Measurements from ENCODE around the gene DNPEP. TPM values are rescaled to one million over a fixed set of nuclear protein-coding genes. Genes with fewer than 3 reads are reported as not detected.

Gene DNPEP
- total and polyA plus RNA-seq, 8 donors = 21.0 to 89.4 (median 27.3) TPM

Other genes starting within 250 kb of the DNPEP start
- 1 to 10 TPM; 3.9 to 8.7 (median 7.4) TPM for gene NHEJ1, start 227.1 kb downstream of the DNPEP start, total RNA-seq
- 1 to 10 TPM; 4.1 to 4.2 TPM for gene NHEJ1, start 227.1 kb downstream of the DNPEP start, polyA plus RNA-seq
- gene SLC23A3, start 217.9 kb downstream of the DNPEP start, total RNA-seq = 1 to 10 TPM in 1 of 6 donors, under 1 TPM in 5; 0.16 to 2.4 (median 0.68) TPM
- gene SLC23A3, start 217.9 kb downstream of the DNPEP start, polyA plus RNA-seq = 1 to 10 TPM; 1.8 to 3.0 TPM
- gene CNPPD1, start 211.0 kb downstream of the DNPEP start, total RNA-seq = 10 to 100 TPM; 20.1 to 32.9 (median 26.1) TPM
- gene CNPPD1, start 211.0 kb downstream of the DNPEP start, polyA plus RNA-seq = 10 to 100 TPM; 23.6 to 28.0 TPM
- gene RETREG2, start 209.6 kb downstream of the DNPEP start, total RNA-seq = 10 to 100 TPM; 38.7 to 59.4 (median 46.2) TPM
- gene RETREG2, start 209.6 kb downstream of the DNPEP start, polyA plus RNA-seq = 10 to 100 TPM; 31.6 to 59.0 TPM
- gene ZFAND2B, start 181.1 kb downstream of the DNPEP start, total RNA-seq = 10 to 100 TPM; 18.9 to 28.2 (median 23.6) TPM
- gene ZFAND2B, start 181.1 kb downstream of the DNPEP start, polyA plus RNA-seq = 10 to 100 TPM; 39.0 to 66.9 TPM
- 1 to 10 TPM; 3.8 to 8.9 (median 6.3) TPM for gene ABCB6, start 169.0 kb downstream of the DNPEP start, total RNA-seq
- gene ABCB6, start 169.0 kb downstream of the DNPEP start, polyA plus RNA-seq = 10 to 100 TPM; 26.4 to 36.7 TPM
- gene ATG9A, start 158.3 kb downstream of the DNPEP start, total RNA-seq = 10 to 100 TPM; 17.7 to 25.5 (median 20.5) TPM
- gene ATG9A, start 158.3 kb downstream of the DNPEP start, polyA plus RNA-seq = 10 to 100 TPM; 12.1 to 19.2 TPM
- gene ANKZF1, start 158.1 kb downstream of the DNPEP start, total RNA-seq = 10 to 100 TPM; 17.7 to 36.5 (median 28.7) TPM
- 10 to 100 TPM; 66.0 to 85.0 TPM for gene ANKZF1, start 158.1 kb downstream of the DNPEP start, polyA plus RNA-seq
- 1 to 10 TPM; 1.8 to 4.1 (median 2.3) TPM for gene GLB1L, start 142.5 kb downstream of the DNPEP start, total RNA-seq
- 1 to 10 TPM; 4.3 to 6.9 TPM for gene GLB1L, start 142.5 kb downstream of the DNPEP start, polyA plus RNA-seq
- 10 to 100 TPM; 14.7 to 18.5 (median 16.8) TPM for gene STK16, start 142.4 kb downstream of the DNPEP start, total RNA-seq
- 10 to 100 TPM; 17.1 to 28.4 TPM for gene STK16, start 142.4 kb downstream of the DNPEP start, polyA plus RNA-seq
- gene TUBA4B, start 134.7 kb downstream of the DNPEP start, total RNA-seq = not detected
- gene TUBA4B, start 134.7 kb downstream of the DNPEP start, polyA plus RNA-seq = not detected
- gene TUBA4A, start 134.0 kb downstream of the DNPEP start, total RNA-seq = 10 to 100 TPM; 12.2 to 19.5 (median 13.3) TPM
- gene TUBA4A, start 134.0 kb downstream of the DNPEP start, polyA plus RNA-seq = 10 to 100 TPM; 15.6 to 51.5 TPM
- gene DNAJB2, start 108.5 kb downstream of the DNPEP start, total RNA-seq = 10 to 100 TPM; 44.5 to 66.7 (median 60.8) TPM
- gene DNAJB2, start 108.5 kb downstream of the DNPEP start, polyA plus RNA-seq = 10 to 100 TPM; 82.3 to 96.3 TPM
- 10 to 100 TPM in 4 of 6 donors, 1 to 10 TPM in 2; 6.3 to 81.7 (median 23.7) TPM for gene PTPRN, start 78.5 kb downstream of the DNPEP start, total RNA-seq
- gene PTPRN, start 78.5 kb downstream of the DNPEP start, polyA plus RNA-seq = 100 to 1,000 TPM in 1 of 2 donors, 10 to 100 TPM in 1; 58.3 to 220 TPM
- not detected for gene RESP18, start 55.2 kb downstream of the DNPEP start, total RNA-seq
- gene RESP18, start 55.2 kb downstream of the DNPEP start, polyA plus RNA-seq = under 1 TPM in 1 of 2 donors, not detected in 1; 0.16 TPM
- gene DES, start 30.5 kb upstream of the DNPEP start, total RNA-seq = 1 to 10 TPM in 5 of 6 donors, under 1 TPM in 1; 0.75 to 6.1 (median 1.9) TPM
- 100 to 1,000 TPM in 1 of 2 donors, 10 to 100 TPM in 1; 12.6 to 101 TPM for gene DES, start 30.5 kb upstream of the DNPEP start, polyA plus RNA-seq
- 1 to 10 TPM; 2.6 to 4.9 (median 3.6) TPM for gene SPEG, start 46.9 kb upstream of the DNPEP start, total RNA-seq
- 10 to 100 TPM; 21.9 to 33.3 TPM for gene SPEG, start 46.9 kb upstream of the DNPEP start, polyA plus RNA-seq
- 10 to 100 TPM; 24.4 to 40.6 (median 33.6) TPM for gene GMPPA, start 111.0 kb upstream of the DNPEP start, total RNA-seq
- 10 to 100 TPM; 88.7 to 90.8 TPM for gene GMPPA, start 111.0 kb upstream of the DNPEP start, polyA plus RNA-seq
- gene ASIC4, start 126.6 kb upstream of the DNPEP start, total RNA-seq = under 1 TPM in 2 of 6 donors, not detected in 4; 0.04 to 0.09 TPM
- under 1 TPM; 0.27 to 0.38 TPM for gene ASIC4, start 126.6 kb upstream of the DNPEP start, polyA plus RNA-seq
- gene CHPF, start 155.9 kb upstream of the DNPEP start, total RNA-seq = 100 to 1,000 TPM in 1 of 6 donors, 10 to 100 TPM in 5; 55.1 to 105 (median 68.5) TPM
- gene CHPF, start 155.9 kb upstream of the DNPEP start, polyA plus RNA-seq = 10 to 100 TPM; 63.4 to 83.3 TPM
- gene TMEM198, start 156.1 kb upstream of the DNPEP start, total RNA-seq = 1 to 10 TPM; 2.6 to 7.1 (median 5.1) TPM
- gene TMEM198, start 156.1 kb upstream of the DNPEP start, polyA plus RNA-seq = 10 to 100 TPM in 1 of 2 donors, 1 to 10 TPM in 1; 9.0 to 13.3 TPM
- 10 to 100 TPM; 54.7 to 94.5 (median 68.2) TPM for gene OBSL1, start 183.6 kb upstream of the DNPEP start, total RNA-seq
- 100 to 1,000 TPM; 270 to 332 TPM for gene OBSL1, start 183.6 kb upstream of the DNPEP start, polyA plus RNA-seq
- 1 to 10 TPM in 5 of 6 donors, under 1 TPM in 1; 0.94 to 8.9 (median 3.9) TPM for gene INHA, start 184.4 kb upstream of the DNPEP start, total RNA-seq
- 1 to 10 TPM; 3.5 to 4.1 TPM for gene INHA, start 184.4 kb upstream of the DNPEP start, polyA plus RNA-seq
- gene STK11IP, start 209.9 kb upstream of the DNPEP start, total RNA-seq = 10 to 100 TPM in 5 of 6 donors, 1 to 10 TPM in 1; 9.0 to 22.6 (median 12.2) TPM
- gene STK11IP, start 209.9 kb upstream of the DNPEP start, polyA plus RNA-seq = 10 to 100 TPM; 39.2 to 43.8 TPM
- 1 to 10 TPM; 1.4 to 6.1 (median 2.4) TPM for gene SLC4A3, start 239.7 kb upstream of the DNPEP start, total RNA-seq
- gene SLC4A3, start 239.7 kb upstream of the DNPEP start, polyA plus RNA-seq = 10 to 100 TPM in 1 of 2 donors, 1 to 10 TPM in 1; 9.9 to 10.2 TPM

Measured in pancreas (tissue), 8 donors.